IMR-90 (cell line): ENCODE results near the gene R3HDM4. TPM values are rescaled to one million over a fixed set of nuclear protein-coding genes. Genes with fewer than 3 reads are reported as not detected.

Source experiments
- ATAC-seq: fragments of 200-7000 bp; cut with Tn5 transposase; 2 replicates; pipeline ENCODE4 v1.9.1; 2020; ENCODE audit warnings: low read depth, mild to moderate bottlenecking, moderate library complexity
- BruUV-seq: library from RNA; stranded (reverse); fragments of 400-500 nt; replicated peaks from 2 replicates; lab custom pipeline; 2021; lab: Mats Ljungman, UMichigan
- CTCF ChIA-PET: fragments of 300-600 bp; formaldehyde crosslinking; extraction: SDS; loops from one replicate; lab custom pipeline; 2021; ENCODE audit warnings: antibody characterized with exemption; lab: Yijun Ruan, JAX
- POLR2A ChIA-PET: fragments of 300-600 bp; sonication (Branson Sonifier 250); formaldehyde crosslinking; loops from one replicate; lab custom pipeline; 2022; ENCODE audit warnings: antibody characterized with exemption; ENCODE audit not compliant: unreplicated experiment; lab: Charles Lee
- DNase-seq: peaks from one replicate; pipeline ENCODE4 v3.0.0; 2013
- H2AFZ ChIP-seq: replicated peaks from 2 replicates; pipeline ENCODE3; 2013; ENCODE audit warnings: low read length, mild to moderate bottlenecking; ENCODE audit not compliant: poor library complexity
- H2AK5ac ChIP-seq: 2 replicates; pipeline ENCODE4 v1.6.1; 2013; ENCODE audit warnings: low read depth, low read length, inconsistent platforms
- H2AK9ac ChIP-seq: replicated peaks from 2 replicates; pipeline ENCODE3; 2013; ENCODE audit warnings: mild to moderate bottlenecking, low read depth, low read length, moderate library complexity; ENCODE audit not compliant: poor library complexity
- H2BK120ac ChIP-seq: 2 replicates; pipeline ENCODE4 v1.6.1; 2013; ENCODE audit warnings: low read depth, low read length, inconsistent platforms
- H2BK15ac ChIP-seq: 3 replicates; pipeline ENCODE4 v1.6.1; 2013; ENCODE audit warnings: low read depth, low read length, inconsistent platforms
- H2BK20ac ChIP-seq: 2 replicates; pipeline ENCODE4 v1.6.1; 2013; ENCODE audit warnings: low read depth, mild to moderate bottlenecking, inconsistent platforms, low read length, moderate library complexity
- H2BK5ac ChIP-seq: 2 replicates; pipeline ENCODE4 v1.6.1; 2013; ENCODE audit warnings: mild to moderate bottlenecking, low read depth, low read length, inconsistent platforms; ENCODE audit not compliant: poor library complexity, severe bottlenecking
- H3K14ac ChIP-seq: replicated peaks from 2 replicates; pipeline ENCODE4 v1.6.1; 2013; ENCODE audit warnings: low read depth, low read length, inconsistent platforms
- H3K18ac ChIP-seq: 2 replicates; pipeline ENCODE4 v1.6.1; 2013; ENCODE audit warnings: low read depth, low read length, control low read depth
- H3K23ac ChIP-seq: 2 replicates; pipeline ENCODE4 v1.6.1; 2013; ENCODE audit warnings: low read depth, low read length, inconsistent platforms
- H3K27ac ChIP-seq: 2 replicates; pipeline ENCODE4 v1.5.1; 2013; ENCODE audit warnings: mild to moderate bottlenecking, control low read depth, low read length; ENCODE audit not compliant: insufficient read depth
- H3K27me3 ChIP-seq: 2 replicates; pipeline ENCODE4 v1.6.1; 2013; ENCODE audit warnings: low read length; ENCODE audit not compliant: control insufficient read depth, insufficient read depth
- H3K36me3 ChIP-seq: 2 replicates; pipeline ENCODE4 v1.6.1; 2013; ENCODE audit warnings: low read length, mixed read lengths; ENCODE audit not compliant: control insufficient read depth, insufficient read depth
- H3K4ac ChIP-seq: 2 replicates; pipeline ENCODE4 v1.6.1; 2013; ENCODE audit warnings: low read depth, low read length, inconsistent platforms
- H3K4me1 ChIP-seq: 2 replicates; pipeline ENCODE4 v1.6.1; 2013; ENCODE audit warnings: low read length, mixed read lengths; ENCODE audit not compliant: control insufficient read depth, insufficient read depth
- H3K4me2 ChIP-seq: 2 replicates; pipeline ENCODE4 v1.6.1; 2013; ENCODE audit warnings: low read depth, mild to moderate bottlenecking, control low read depth, low read length, moderate library complexity
- H3K4me3 ChIP-seq: 2 replicates; pipeline ENCODE4 v1.5.1; 2013; ENCODE audit warnings: low read depth, mild to moderate bottlenecking, control low read depth, low read length, moderate library complexity; ENCODE audit not compliant: insufficient read depth
- H3K56ac ChIP-seq: 2 replicates; pipeline ENCODE4 v1.6.1; 2013; ENCODE audit warnings: low read length, inconsistent platforms; ENCODE audit not compliant: insufficient read depth; ENCODE audit errors: extremely low read depth
- H3K79me1 ChIP-seq, 2 experiments: 2 replicates each; pipeline ENCODE4 v1.6.1; 2013; ENCODE audit warnings: low read length in 2 of 2, inconsistent platforms in 1 of 2, low read depth in 1 of 2
- H3K9ac ChIP-seq: 2 replicates; pipeline ENCODE4 v1.6.1; 2013; ENCODE audit warnings: low read depth, low read length, control low read depth
- H3K9me1 ChIP-seq: 2 replicates; pipeline ENCODE4 v1.6.1; 2013; ENCODE audit warnings: low read length, inconsistent platforms; ENCODE audit not compliant: insufficient read depth
- H3K9me3 ChIP-seq: 2 replicates; pipeline ENCODE4 v1.6.1; 2013; ENCODE audit warnings: low read length; ENCODE audit not compliant: control insufficient read depth, insufficient read depth
- H4K20me1 ChIP-seq: 2 replicates; pipeline ENCODE4 v1.6.1; 2013; ENCODE audit warnings: low read length, inconsistent platforms; ENCODE audit not compliant: insufficient read depth
- H4K5ac ChIP-seq: 2 replicates; pipeline ENCODE4 v1.6.1; 2013; ENCODE audit warnings: mild to moderate bottlenecking, low read depth, low read length, control low read depth
- H4K8ac ChIP-seq, 2 experiments: 2 replicates each; pipeline ENCODE4 v1.6.1; 2013; ENCODE audit warnings: low read depth in 2 of 2, low read length in 2 of 2, control low read depth in 1 of 2, inconsistent platforms in 1 of 2
- H4K91ac ChIP-seq: 2 replicates; pipeline ENCODE4 v1.6.1; 2013; ENCODE audit warnings: low read depth, low read length, inconsistent platforms; ENCODE audit not compliant: insufficient read depth
- BHLHE40 ChIP-seq: fragments of 150-350 bp; IDR thresholded peaks from 2 replicates; pipeline ENCODE4 v1.6.1; 2016; ENCODE audit warnings: mild to moderate bottlenecking, low read depth, low read length
- CEBPB ChIP-seq: IDR thresholded peaks from 2 replicates; pipeline ENCODE4 v1.6.1; 2012; ENCODE audit warnings: low read depth, low read length, improper control_type of control experiment
- CTCF ChIP-seq: conservative IDR thresholded peaks from 2 replicates; pipeline ENCODE4 v1.5.1; 2012; ENCODE audit warnings: mild to moderate bottlenecking, low read depth, low read length, improper control_type of control experiment
- MAFK ChIP-seq: IDR thresholded peaks from 2 replicates; pipeline ENCODE4 v1.6.1; 2012; ENCODE audit warnings: low read depth, low read length, improper control_type of control experiment
- MAZ ChIP-seq: IDR thresholded peaks from 2 replicates; pipeline ENCODE4 v1.6.1; 2012; ENCODE audit warnings: low read depth, mild to moderate bottlenecking, low read length, improper control_type of control experiment, moderate library complexity, borderline replicate concordance
- NFE2L2 ChIP-seq: fragments of 150-350 bp; IDR thresholded peaks from 2 replicates; pipeline ENCODE4 v1.6.1; 2016; ENCODE audit warnings: low read depth, mild to moderate bottlenecking, low read length
- WGBS, 2 experiments: methylation state at CpG; one replicate each; pipeline versions ENCODE4 v1.1.5 to v1.1.7; 2013; ENCODE audit warnings: missing lambda C conversion rate in 2 of 2; ENCODE audit not compliant: insufficient read length in 1 of 2; ENCODE audit errors: extremely low coverage in 2 of 2; 5-methylcytosine and 5-hydroxymethylcytosine counted together
- dilution Hi-C: fragments of 300-500 bp; cut with HindIII; formaldehyde crosslinking; loops from one replicate; pipeline ENCODE4 v1.14.3; 2018; ENCODE audit warnings: low sequenced_read_pairs; ENCODE audit not compliant: unreplicated experiment
- in situ Hi-C: fragments of 300-500 bp; cut with MboI; formaldehyde crosslinking; loops from 3 replicates; pipeline ENCODE4 v1.14.3; 2019; ENCODE audit warnings: low sequenced_read_pairs, inconsistent platforms, mixed read lengths
- intact Hi-C: fragments of 100-400 bp; cut with micrococcal nuclease; formaldehyde crosslinking; loops from 2 replicates; pipeline ENCODE4 v1.10.0; 2022
- polyA plus RNA-seq, 3 experiments: library from polyadenylated mRNA; depleted of rRNA; stranded (reverse); fragments of >200 nt; gene quantifications; 2 replicates each; pipeline ENCODE4 v1.2.3, GENCODE V29; 2012; ENCODE audit warnings: low replicate concordance in 1 of 3
- total RNA-seq: library from RNA; depleted of rRNA; stranded (reverse); fragments of >200 nt; gene quantifications from 2 replicates; pipeline ENCODE4 v1.2.3, GENCODE V29; 2012
- TF ChIP-seq, protein P1 (sequence below): fragments of 150-350 bp; IDR thresholded peaks from 2 replicates; pipeline ENCODE4 v1.6.1; 2017; ENCODE audit warnings: mild to moderate bottlenecking, antibody characterized with exemption, low read length, low read depth

R3HDM4 gene
- total and polyA plus RNA-seq, 2 of the 4 experiments (the other 2 are of a cell fraction): 9.0 to 51.5 TPM

GRCh38 chr19:870314-870713 is 42.7 kb downstream of the R3HDM4 start:
- Histone ChIP-seq H3K56ac (no peak overlapping the region), H2BK5ac (peak overlapping the region; percentile 59), H4K8ac (no peak overlapping the region; a peak in 1 of 4 replicates), H4K20me1 (peaks cover 16% of the 10 kb centered on the region), H3K27ac (peak overlapping the region; percentile 67), H2BK120ac (no peak overlapping the region), H3K4ac (no peak overlapping the region), H3K4me1 (peaks cover 22% of the 10 kb centered on the region), H2AK9ac (peak overlapping the region; percentile 24), H2AFZ (no peak overlapping the region), H3K14ac (no peak overlapping the region), H2BK20ac (no peak overlapping the region; the same call in 1 of the 2 replicates), H3K36me3 (peaks cover 28% of the 10 kb centered on the region), H4K5ac (no peak overlapping the region), H3K9ac (no peak overlapping the region), H3K4me3 (no peak overlapping the region), H3K79me1 (peaks cover 7 to 22% of the 10 kb centered on the region in 2 experiments; a peak in 2 of 4 replicates), H3K9me3 (no peaks in the 10 kb centered on the region), H3K27me3 (no peaks in the 10 kb centered on the region), H3K4me2 (no peak overlapping the region), H2BK15ac (0 out of 3 replicates have a peak overlapping the region, but pooled peaks have one; percentile 53), H3K23ac (no peak overlapping the region), H3K18ac (no peak overlapping the region), H2AK5ac (peak overlapping the region; percentile 93), H3K9me1 (no peaks in the 10 kb centered on the region; the same call in 1 of the 2 replicates), H4K91ac (no peak overlapping the region)
- POLR2A ChIA-PET: no interaction called here
- WGBS, 2 experiments: 94% methylated on average over 6 of the region's 8 CpGs; no CpG with 5 or more reads in 1 of the 2 experiments
- no TSS peak for BruUV-seq
- ATAC-seq (no peak), DNase-seq (no peak)
- intact Hi-C loops: no loop called here
- TF ChIP-seq, protein P1, sequence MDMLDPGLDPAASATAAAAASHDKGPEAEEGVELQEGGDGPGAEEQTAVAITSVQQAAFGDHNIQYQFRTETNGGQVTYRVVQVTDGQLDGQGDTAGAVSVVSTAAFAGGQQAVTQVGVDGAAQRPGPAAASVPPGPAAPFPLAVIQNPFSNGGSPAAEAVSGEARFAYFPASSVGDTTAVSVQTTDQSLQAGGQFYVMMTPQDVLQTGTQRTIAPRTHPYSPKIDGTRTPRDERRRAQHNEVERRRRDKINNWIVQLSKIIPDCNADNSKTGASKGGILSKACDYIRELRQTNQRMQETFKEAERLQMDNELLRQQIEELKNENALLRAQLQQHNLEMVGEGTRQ: no peak
- no peak for TF ChIP-seq MAFK
- TF ChIP-seq CTCF: no peak
- TF ChIP-seq MAZ: no peak
- no peak for TF ChIP-seq BHLHE40
- TF ChIP-seq CEBPB: no peak
- no peak for TF ChIP-seq NFE2L2
- dilution Hi-C loops: no loop called here
- CTCF ChIA-PET: no interaction called here
- in situ Hi-C loops: no loop called here
